ENCODE results near the gene SRPK3. TPM values are rescaled to one million over a fixed set of nuclear protein-coding genes. Genes with fewer than 3 reads are reported as not detected.

SRPK3 gene
- total and polyA plus RNA-seq, 2 donors (not counting 3 experiments of a cell fraction or from before 2014, with no cell fraction given): 0.25 to 0.40 TPM

DNA sequence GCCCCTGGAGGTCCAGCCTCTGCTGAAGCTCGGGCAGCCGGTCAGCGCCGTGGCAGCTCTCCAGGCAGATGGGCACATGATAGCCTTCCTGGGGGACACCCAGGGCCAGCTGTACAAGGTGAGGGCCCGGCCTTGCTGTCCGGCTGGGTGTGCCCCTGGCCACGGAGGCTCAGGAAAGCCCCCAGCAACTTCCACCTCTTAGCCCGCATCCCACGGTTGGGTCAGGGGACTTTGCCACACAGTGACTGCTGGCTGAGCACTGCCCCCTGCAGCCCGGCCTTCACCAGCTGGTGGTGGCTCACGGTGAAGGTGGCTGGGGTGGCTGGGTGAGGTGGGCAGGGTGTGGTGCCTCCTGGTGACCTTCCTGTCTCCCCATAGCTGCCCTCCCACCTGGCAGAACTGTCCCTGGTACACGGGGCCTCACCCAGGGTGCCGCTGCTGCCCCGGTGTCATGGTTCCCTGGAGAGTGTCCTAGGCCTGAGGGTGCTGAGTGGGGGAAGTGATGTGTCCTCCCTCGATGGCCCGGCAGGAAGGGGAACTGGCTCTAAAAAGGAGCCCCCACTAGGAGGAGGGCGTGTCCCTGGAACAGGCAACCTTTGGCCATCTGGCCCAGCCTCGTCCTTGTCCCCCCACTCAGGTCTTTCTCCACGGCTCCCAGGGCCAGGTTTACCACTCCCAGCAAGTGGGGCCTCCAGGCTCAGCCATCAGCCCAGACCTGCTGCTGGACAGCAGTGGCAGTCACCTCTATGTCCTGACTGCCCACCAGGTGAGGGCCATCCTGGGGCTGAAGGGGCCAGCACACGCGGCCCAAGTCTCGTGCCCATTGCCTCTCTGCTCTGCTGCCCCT is 12.3 kb upstream of the SRPK3 start:
- Histone ChIP-seq H3K79me2 (ENCODE audit: control insufficient read depth, insufficient read depth, low read length) (no peaks in the 10 kb centered on the region), H3K9me1 (replicated peaks; ENCODE audit: control insufficient read depth, extremely low read depth, insufficient read depth, low read length) (no peaks in the 10 kb centered on the region), H2AFZ (ENCODE audit: low read depth, low read length) (no peak overlapping the region), H3K9me3 (replicated peaks; ENCODE audit: control insufficient read depth, insufficient read depth, low read length) (no peaks in the 10 kb centered on the region), H3K4me2 (ENCODE audit: insufficient read depth, low read length) (no peak overlapping the region), H3K4me3 (replicated peaks in 1 of 3; ENCODE audit: insufficient read depth in 1 of 3, low read depth in 1 of 3, low read length in 3 of 3) (no peak overlapping the region), H4K20me1 (replicated peaks; ENCODE audit: control insufficient read depth, extremely low read depth, insufficient read depth, low read length) (no peaks in the 10 kb centered on the region), H3K9ac (replicated peaks; ENCODE audit: extremely low read depth, insufficient read depth, low read length) (no peak overlapping the region), H3K4me1 (ENCODE audit: control insufficient read depth, extremely low read depth, insufficient read depth, low read length) (peaks cover 20% of the 10 kb centered on the region), H3K27ac (ENCODE audit: insufficient read depth, low read depth, low read length) (no peak overlapping the region), H3K27me3 (ENCODE audit: control insufficient read depth in 2 of 2, insufficient read depth in 2 of 2, low read length in 2 of 2) (no peaks in the 10 kb centered on the region), H3K36me3 (ENCODE audit: control insufficient read depth in 2 of 2, extremely low read depth in 1 of 2, insufficient read depth in 2 of 2, low read length in 2 of 2) (peaks cover 0 to 17% of the 10 kb centered on the region in 2 experiments)
- no TSS peak for BruUV-seq (replicated peaks)
- CTCF ChIA-PET: interaction anchor here (1.3 kb wide), 1 partner anchor 11 kb away, joined by 3 read pairs; no protein-coding TSS in a partner anchor
- intact Hi-C loops (cut with micrococcal nuclease): loop anchor here (10.0 kb wide), 1 partner anchor 276 kb away; no protein-coding TSS in a partner anchor
- no peak for FAIRE-seq
- dilution Hi-C loops (cut with MboI; ENCODE audit: extremely low pct_ligation_motif_present, low sequenced_read_pairs): no loop called here
- TF ChIP-seq, protein P1, sequence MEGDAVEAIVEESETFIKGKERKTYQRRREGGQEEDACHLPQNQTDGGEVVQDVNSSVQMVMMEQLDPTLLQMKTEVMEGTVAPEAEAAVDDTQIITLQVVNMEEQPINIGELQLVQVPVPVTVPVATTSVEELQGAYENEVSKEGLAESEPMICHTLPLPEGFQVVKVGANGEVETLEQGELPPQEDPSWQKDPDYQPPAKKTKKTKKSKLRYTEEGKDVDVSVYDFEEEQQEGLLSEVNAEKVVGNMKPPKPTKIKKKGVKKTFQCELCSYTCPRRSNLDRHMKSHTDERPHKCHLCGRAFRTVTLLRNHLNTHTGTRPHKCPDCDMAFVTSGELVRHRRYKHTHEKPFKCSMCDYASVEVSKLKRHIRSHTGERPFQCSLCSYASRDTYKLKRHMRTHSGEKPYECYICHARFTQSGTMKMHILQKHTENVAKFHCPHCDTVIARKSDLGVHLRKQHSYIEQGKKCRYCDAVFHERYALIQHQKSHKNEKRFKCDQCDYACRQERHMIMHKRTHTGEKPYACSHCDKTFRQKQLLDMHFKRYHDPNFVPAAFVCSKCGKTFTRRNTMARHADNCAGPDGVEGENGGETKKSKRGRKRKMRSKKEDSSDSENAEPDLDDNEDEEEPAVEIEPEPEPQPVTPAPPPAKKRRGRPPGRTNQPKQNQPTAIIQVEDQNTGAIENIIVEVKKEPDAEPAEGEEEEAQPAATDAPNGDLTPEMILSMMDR (IDR thresholded peaks at IDR 0.05; ENCODE audit: extremely low read depth in 1 of 2, insufficient read depth in 1 of 2, low read depth in 1 of 2, low read length in 2 of 2): no peak
- TF ChIP-seq FOS (IDR thresholded peaks at IDR 0.05; ENCODE audit: borderline replicate concordance, insufficient read depth, low read length) (no peak), MYC (IDR thresholded peaks at IDR 0.05; ENCODE audit: low read depth, low read length) (no peak), EZH2 (IDR thresholded peaks at IDR 0.05; ENCODE audit: borderline replicate concordance, low read depth, low read length, severe bottlenecking) (no peak), POLR2AphosphoS5 (IDR thresholded peaks at IDR 0.05; ENCODE audit: insufficient read depth, low read depth, low read length) (no peak), JUN (IDR thresholded peaks at IDR 0.05; ENCODE audit: borderline replicate concordance, insufficient read depth, insufficient read length, low read depth) (no peak), GATA2 (IDR thresholded peaks at IDR 0.05; ENCODE audit: insufficient read depth, insufficient read length, low read depth, low read length) (no peak), POLR2A (IDR thresholded peaks at IDR 0.05; ENCODE audit: low read depth, low read length) (no peak)
- TF ChIP-seq, protein P2, sequence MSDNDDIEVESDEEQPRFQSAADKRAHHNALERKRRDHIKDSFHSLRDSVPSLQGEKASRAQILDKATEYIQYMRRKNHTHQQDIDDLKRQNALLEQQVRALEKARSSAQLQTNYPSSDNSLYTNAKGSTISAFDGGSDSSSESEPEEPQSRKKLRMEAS (IDR thresholded peaks at IDR 0.05; ENCODE audit: insufficient read depth, insufficient read length): no peak
- no peak for DNase-seq (ENCODE audit: low read depth, low spot score)
- POLR2A ChIA-PET: no interaction called here

All from endothelial cell of umbilical vein (primary cell).